ENCODE results near the gene LCLAT1. TPM values are rescaled to one million over a fixed set of nuclear protein-coding genes. Genes with fewer than 3 reads are reported as not detected.

LCLAT1 gene
- total RNA-seq, 1 experiment from 2014 or later = 32.9 TPM

DNA sequence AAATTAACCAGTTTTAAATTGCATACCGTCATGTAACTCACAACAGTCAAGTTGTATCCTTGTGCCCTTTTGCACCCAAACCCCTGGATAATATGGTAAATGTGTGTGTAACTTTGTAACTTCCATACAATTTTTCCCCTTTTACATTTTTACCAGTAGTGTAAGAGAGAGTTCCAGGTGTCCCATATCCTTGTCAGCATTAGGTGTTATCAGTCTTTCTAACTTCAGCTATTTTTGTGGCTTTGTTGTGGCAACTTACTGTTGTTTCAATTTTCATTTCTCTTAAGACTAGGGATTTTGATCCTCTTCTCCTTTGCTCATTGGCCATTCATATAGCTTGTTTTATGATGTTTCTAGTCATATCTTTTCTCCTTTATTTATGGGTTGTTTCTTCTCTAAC lies 94.6 kb downstream of the LCLAT1 start:
- H4K91ac ChIP-seq (ENCODE audit: insufficient read length, low read depth, low read length) = no peak overlapping the region
- no peaks in the 10 kb centered on the region for H3K4me1 ChIP-seq (ENCODE audit: insufficient read depth, low read length)
- no peaks in the 10 kb centered on the region for H3K27me3 Mint-ChIP-seq (ENCODE audit: low read depth)
- H3K9me3 ChIP-seq (ENCODE audit: control insufficient read depth, low read depth, low read length) = no peaks in the 10 kb centered on the region
- no peaks in the 10 kb centered on the region for H3K79me2 ChIP-seq (ENCODE audit: insufficient read depth, low read length)
- H3K27me3 ChIP-seq (ENCODE audit: insufficient read depth, low read length) = no peaks in the 10 kb centered on the region
- TF ChIP-seq, protein P1, sequence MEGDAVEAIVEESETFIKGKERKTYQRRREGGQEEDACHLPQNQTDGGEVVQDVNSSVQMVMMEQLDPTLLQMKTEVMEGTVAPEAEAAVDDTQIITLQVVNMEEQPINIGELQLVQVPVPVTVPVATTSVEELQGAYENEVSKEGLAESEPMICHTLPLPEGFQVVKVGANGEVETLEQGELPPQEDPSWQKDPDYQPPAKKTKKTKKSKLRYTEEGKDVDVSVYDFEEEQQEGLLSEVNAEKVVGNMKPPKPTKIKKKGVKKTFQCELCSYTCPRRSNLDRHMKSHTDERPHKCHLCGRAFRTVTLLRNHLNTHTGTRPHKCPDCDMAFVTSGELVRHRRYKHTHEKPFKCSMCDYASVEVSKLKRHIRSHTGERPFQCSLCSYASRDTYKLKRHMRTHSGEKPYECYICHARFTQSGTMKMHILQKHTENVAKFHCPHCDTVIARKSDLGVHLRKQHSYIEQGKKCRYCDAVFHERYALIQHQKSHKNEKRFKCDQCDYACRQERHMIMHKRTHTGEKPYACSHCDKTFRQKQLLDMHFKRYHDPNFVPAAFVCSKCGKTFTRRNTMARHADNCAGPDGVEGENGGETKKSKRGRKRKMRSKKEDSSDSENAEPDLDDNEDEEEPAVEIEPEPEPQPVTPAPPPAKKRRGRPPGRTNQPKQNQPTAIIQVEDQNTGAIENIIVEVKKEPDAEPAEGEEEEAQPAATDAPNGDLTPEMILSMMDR (conservative IDR thresholded peaks at IDR 0.05) = no peak
- no peak overlapping the region for H3K4me2 ChIP-seq (ENCODE audit: insufficient read depth, insufficient read length, low read length)
- H2BK15ac ChIP-seq (ENCODE audit: low read depth, low read length) = no peak overlapping the region
- H3K18ac ChIP-seq (ENCODE audit: insufficient read length, low read depth, low read length) = no peak overlapping the region
- H4K5ac ChIP-seq (ENCODE audit: insufficient read length, low read depth, low read length) = no peak overlapping the region
- H2AFZ ChIP-seq (ENCODE audit: low read length) = no peak overlapping the region
- no peak for DNase-seq
- no peak overlapping the region for H4K8ac ChIP-seq (replicated peaks; ENCODE audit: insufficient read length, low read depth, low read length)
- H2BK20ac ChIP-seq (ENCODE audit: low read depth, low read length, poor library complexity, severe bottlenecking) = no peak overlapping the region
- H3K23me2 ChIP-seq (ENCODE audit: insufficient read length, low read depth, low read length, poor library complexity, severe bottlenecking) = no peaks in the 10 kb centered on the region
- no peak overlapping the region for H3K14ac ChIP-seq (ENCODE audit: insufficient read depth, low read length)
- H3K9me3 Mint-ChIP-seq = peaks cover 0 to 2% of the 10 kb centered on the region in 2 experiments; a peak in 1 of 5 replicates
- no peak overlapping the region for H3K9ac ChIP-seq (ENCODE audit: extremely low read depth, insufficient read length, low read length)
- no peak overlapping the region for H2BK120ac ChIP-seq (ENCODE audit: low read depth, low read length, poor library complexity, severe bottlenecking)
- no peak overlapping the region for H3T11ph ChIP-seq (ENCODE audit: low read length)
- H2BK5ac ChIP-seq (ENCODE audit: insufficient read length, low read length) = no peak overlapping the region
- peaks cover 6 to 9% of the 10 kb centered on the region in 2 experiments for H3K4me1 Mint-ChIP-seq
- H3K23ac ChIP-seq (ENCODE audit: insufficient read length, low read depth, low read length) = no peak overlapping the region
- no peak overlapping the region for H3K4ac ChIP-seq (ENCODE audit: low read depth, low read length)
- no peak overlapping the region for H3K4me3 Mint-ChIP-seq
- no peak overlapping the region for H3K27ac ChIP-seq (ENCODE audit: insufficient read length, low read depth, low read length)
- no peaks in the 10 kb centered on the region for H3K79me1 ChIP-seq (ENCODE audit: insufficient read depth, low read depth, low read length, poor library complexity, severe bottlenecking)
- H3K56ac ChIP-seq (ENCODE audit: insufficient read length, low read depth, low read length) = no peak overlapping the region
- peak overlapping the region in 2 of 3 experiments; percentile 2 to 77; a peak in 1 of 7 replicates for H3K27ac Mint-ChIP-seq
- H2AK5ac ChIP-seq (ENCODE audit: insufficient read length, low read length) = no peak overlapping the region
- WGBS (ENCODE audit: extremely low coverage, insufficient read length, low lambda C conversion rate) = no CpG with 5 or more reads among the region's 1 CpG
- H4K20me1 ChIP-seq (ENCODE audit: control insufficient read depth, insufficient read depth, insufficient read length) = no peaks in the 10 kb centered on the region
- H2BK12ac ChIP-seq (ENCODE audit: insufficient read length, low read depth, low read length) = no peak overlapping the region
- H3K36me3 Mint-ChIP-seq (ENCODE audit: insufficient read depth in 1 of 3, low read depth in 3 of 3) = peaks cover 8 to 18% (median 15%) of the 10 kb centered on the region in 3 experiments

All from H9 (cell line).